ENCODE data around the gene GSDME. TPM values are rescaled to one million over a fixed set of nuclear protein-coding genes. Genes with fewer than 3 reads are reported as not detected.

Gene GSDME
- total and polyA plus RNA-seq, 2 of the 4 experiments (the other 2 are of a cell fraction), result 75.2 to 78.7 TPM

- no peaks in the 10 kb centered on the region for H4K20me1 ChIP-seq (ENCODE audit: insufficient read depth, low read length)
- DNase-seq, result no peak
- no peak overlapping the region for H3K27ac ChIP-seq (ENCODE audit: insufficient read depth, low read length)
- H3K4me3 ChIP-seq (ENCODE audit: insufficient read depth, low read depth, low read length), result no peak overlapping the region
- no peak overlapping the region for H3K4ac ChIP-seq (ENCODE audit: low read depth, low read length)
- H2AK5ac ChIP-seq (ENCODE audit: low read depth, low read length), result no peak overlapping the region
- H2BK20ac ChIP-seq (ENCODE audit: low read depth, low read length), result no peak overlapping the region
- H2AK9ac ChIP-seq (replicated peaks; ENCODE audit: low read depth, low read length, poor library complexity), result no peak overlapping the region
- no peak overlapping the region for H2AFZ ChIP-seq (replicated peaks; ENCODE audit: low read length, poor library complexity)
- H3K9me3 ChIP-seq (ENCODE audit: control insufficient read depth, insufficient read depth, low read length), result no peaks in the 10 kb centered on the region
- dilution Hi-C loops (cut with HindIII; ENCODE audit: low sequenced_read_pairs, unreplicated experiment), result no loop called here
- no peak overlapping the region for H2BK120ac ChIP-seq (ENCODE audit: low read depth, low read length)
- no peak overlapping the region for H3K9ac ChIP-seq (ENCODE audit: low read depth, low read length)
- intact Hi-C loops (cut with micrococcal nuclease), result no loop called here
- no peaks in the 10 kb centered on the region for H3K27me3 ChIP-seq (ENCODE audit: control insufficient read depth, insufficient read depth, low read length)
- H3K18ac ChIP-seq (ENCODE audit: low read depth, low read length), result no peak overlapping the region
- no peak overlapping the region for H2BK5ac ChIP-seq (ENCODE audit: low read depth, low read length, poor library complexity, severe bottlenecking)
- H4K8ac ChIP-seq (ENCODE audit: low read depth in 2 of 2, low read length in 2 of 2), result no peak overlapping the region
- peaks cover 5% of the 10 kb centered on the region; the same call in 1 of the 2 replicates for H3K9me1 ChIP-seq (ENCODE audit: insufficient read depth, low read length)
- H3K4me2 ChIP-seq (ENCODE audit: low read depth, low read length), result no peak overlapping the region
- H3K4me1 ChIP-seq (ENCODE audit: control insufficient read depth, insufficient read depth, low read length), result no peaks in the 10 kb centered on the region
- TF ChIP-seq USF2 (IDR thresholded peaks at IDR 0.05; ENCODE audit: low read depth, low read length), result no peak
- TF ChIP-seq MAFK (IDR thresholded peaks at IDR 0.05; ENCODE audit: low read depth, low read length), result no peak
- TF ChIP-seq RCOR1 (IDR thresholded peaks at IDR 0.05; ENCODE audit: insufficient replicate concordance, low read length), result no peak
- TF ChIP-seq CTCF (conservative IDR thresholded peaks at IDR 0.05; ENCODE audit: low read depth, low read length), result no peak
- TF ChIP-seq POLR2A (IDR thresholded peaks at IDR 0.05; ENCODE audit: low read depth, low read length), result no peak
- no peak for TF ChIP-seq BHLHE40 (IDR thresholded peaks at IDR 0.05; ENCODE audit: low read depth, low read length)
- no peaks in the 10 kb centered on the region for H3K79me1 ChIP-seq (ENCODE audit: low read depth in 1 of 2, low read length in 2 of 2)
- no peak overlapping the region for H3K23ac ChIP-seq (ENCODE audit: low read depth, low read length)
- in situ Hi-C loops (cut with MboI; ENCODE audit: low sequenced_read_pairs), result loop anchor here (25.0 kb wide), 3 partner anchors 721 to 1096 kb away; no protein-coding TSS in a partner anchor
- no peak for ATAC-seq (ENCODE audit: low read depth)
- ChIA-PET CTCF (interaction anchor here (0.6 kb wide), 1 partner anchor 105 kb away, joined by 3 read pairs; no protein-coding TSS in a partner anchor), POLR2A (ENCODE audit: unreplicated experiment) (no interaction called here)
- H3K14ac ChIP-seq (replicated peaks; ENCODE audit: low read depth, low read length), result no peak overlapping the region
- no peak overlapping the region for H4K91ac ChIP-seq (ENCODE audit: insufficient read depth, low read depth, low read length)
- H2BK15ac ChIP-seq (ENCODE audit: low read depth, low read length), result no peak overlapping the region
- H3K36me3 ChIP-seq (ENCODE audit: control insufficient read depth, insufficient read depth, low read length), result no peaks in the 10 kb centered on the region
- no TSS peak for BruUV-seq (replicated peaks)
- H3K56ac ChIP-seq (ENCODE audit: extremely low read depth, insufficient read depth, low read length), result no peak overlapping the region
- no peak overlapping the region for H4K5ac ChIP-seq (ENCODE audit: low read depth, low read length)
These were observed 99.3 kb downstream of the GSDME start for GRCh38 chr7:24657980-24658379.
